HFFc6 (cell line): ENCODE measurements around the gene HLA-DMA. TPM values are rescaled to one million over a fixed set of nuclear protein-coding genes. Genes with fewer than 3 reads are reported as not detected.

Experiments used
- DNase-seq: peaks from one replicate; pipeline ENCODE4 v3.0.0-alpha.2; 2018
- H3K27ac Mint-ChIP-seq: 2 replicates; pipeline ENCODE4 v1.8.0; 2020; ENCODE audit warnings: mild to moderate bottlenecking, mixed read lengths
- H3K27me3 Mint-ChIP-seq: 2 replicates; pipeline ENCODE4 v1.8.0; 2021; ENCODE audit warnings: mild to moderate bottlenecking, moderate library complexity, mixed read lengths; ENCODE audit not compliant: insufficient read depth
- H3K36me3 Mint-ChIP-seq: 2 replicates; pipeline ENCODE4 v1.8.0; 2021; ENCODE audit warnings: low read depth, mixed read lengths
- H3K4me1 Mint-ChIP-seq: 2 replicates; pipeline ENCODE4 v1.8.0; 2020; ENCODE audit warnings: low read depth, mixed read lengths
- H3K4me3 Mint-ChIP-seq: 2 replicates; pipeline ENCODE4 v1.8.0; 2020; ENCODE audit warnings: mild to moderate bottlenecking, moderate library complexity, mixed read lengths
- H3K9me3 Mint-ChIP-seq: 2 replicates; pipeline ENCODE4 v1.8.0; 2020; ENCODE audit warnings: mild to moderate bottlenecking, mixed read lengths
- long read RNA-seq: library from polyadenylated mRNA; unstranded; transcript quantifications from one replicate; pipeline ENCODE4 v2.0.0, GENCODE V29; 2019
- total RNA-seq, 6 experiments: library from RNA; stranded (reverse); fragmentation: NEBNext Ultra II Directional; extraction: Animal tissue kit (Norgen Biotek cat#: 25700); gene quantifications; 2 replicates in 1 of 6; 3 replicates in 5 of 6; pipeline ENCODE4 v1.2.3, GENCODE V29; 2021
- TF ChIP-seq, protein P1 (sequence below): fragments of 200-600 bp; sonication (generic); IDR thresholded peaks from 2 replicates; pipeline ENCODE4 v1.5.0; 2021; ENCODE audit warnings: antibody characterized with exemption, mild to moderate bottlenecking

Gene HLA-DMA
- total RNA-seq, result 1 to 10 TPM; 2.0 to 3.1 (median 2.2) TPM
- long read RNA-seq, partial matches to known transcripts, result 0 of 3 reads
- long read RNA-seq, other reads (novel, unspliced or antisense), result 0 of 3 reads

DNA sequence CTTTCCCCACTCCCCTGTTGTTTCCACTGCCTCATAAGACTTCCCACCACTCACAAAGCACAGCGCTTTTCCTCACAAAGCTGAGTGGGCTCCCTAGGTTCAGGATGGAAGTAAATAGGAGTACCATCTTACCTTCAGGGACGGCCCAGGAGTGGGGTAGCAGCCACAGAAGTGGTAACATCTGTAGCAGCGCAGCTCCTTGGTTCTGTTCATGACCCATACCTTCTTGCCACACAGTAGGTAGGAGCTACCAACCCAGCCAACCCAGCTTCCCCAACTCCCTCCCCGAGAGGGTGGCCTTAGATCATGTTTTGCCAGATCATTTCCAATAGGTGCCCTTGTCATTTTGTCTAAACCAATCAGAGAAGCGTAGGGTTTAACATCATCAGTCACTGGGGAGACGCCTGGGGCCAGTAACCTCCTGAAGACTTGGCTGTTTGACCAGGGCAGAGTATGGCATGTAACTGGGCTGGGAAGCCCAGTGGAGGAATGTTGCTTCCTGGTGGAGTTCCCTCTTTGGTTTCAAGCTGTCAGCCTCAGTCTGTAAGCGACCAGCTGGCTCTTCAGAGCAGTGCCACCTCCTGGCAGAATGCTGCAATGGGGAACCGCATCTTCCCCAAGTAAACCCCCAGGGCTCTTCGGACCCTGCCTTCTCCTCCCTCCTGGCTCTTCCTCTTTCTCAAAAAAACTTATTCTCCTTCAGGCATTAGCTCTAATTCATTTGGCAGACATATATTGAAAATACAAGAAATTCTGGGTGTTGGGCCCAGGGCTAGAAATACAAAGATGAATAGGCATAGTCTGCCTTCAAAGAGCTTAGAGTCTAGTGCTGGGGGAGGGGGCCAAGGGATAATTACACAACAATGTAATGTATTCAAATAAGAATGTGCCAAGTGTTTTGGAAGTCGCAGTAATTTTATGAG is at the start of gene HLA-DMA:
Gene HLA-DMA, minus strand, starts transcription at position 281 of the 923 bp plus-strand sequence. Its CDS starts 61 bp downstream, at position 220.
- H3K27me3 Mint-ChIP-seq, result peaks cover 6% of the 10 kb centered on the region
- no peaks in the 10 kb centered on the region for H3K36me3 Mint-ChIP-seq
- peak; percentile 98 for DNase-seq
- H3K27ac Mint-ChIP-seq, result peak within 1 kb of the TSS; percentile 25; the same call in 1 of the 2 replicates
- H3K4me1 Mint-ChIP-seq, result peaks cover 18% of the 10 kb centered on the region
- H3K4me3 Mint-ChIP-seq, result peak within 1 kb of the TSS; percentile 4; the same call in 1 of the 2 replicates
- TF ChIP-seq, protein P1, sequence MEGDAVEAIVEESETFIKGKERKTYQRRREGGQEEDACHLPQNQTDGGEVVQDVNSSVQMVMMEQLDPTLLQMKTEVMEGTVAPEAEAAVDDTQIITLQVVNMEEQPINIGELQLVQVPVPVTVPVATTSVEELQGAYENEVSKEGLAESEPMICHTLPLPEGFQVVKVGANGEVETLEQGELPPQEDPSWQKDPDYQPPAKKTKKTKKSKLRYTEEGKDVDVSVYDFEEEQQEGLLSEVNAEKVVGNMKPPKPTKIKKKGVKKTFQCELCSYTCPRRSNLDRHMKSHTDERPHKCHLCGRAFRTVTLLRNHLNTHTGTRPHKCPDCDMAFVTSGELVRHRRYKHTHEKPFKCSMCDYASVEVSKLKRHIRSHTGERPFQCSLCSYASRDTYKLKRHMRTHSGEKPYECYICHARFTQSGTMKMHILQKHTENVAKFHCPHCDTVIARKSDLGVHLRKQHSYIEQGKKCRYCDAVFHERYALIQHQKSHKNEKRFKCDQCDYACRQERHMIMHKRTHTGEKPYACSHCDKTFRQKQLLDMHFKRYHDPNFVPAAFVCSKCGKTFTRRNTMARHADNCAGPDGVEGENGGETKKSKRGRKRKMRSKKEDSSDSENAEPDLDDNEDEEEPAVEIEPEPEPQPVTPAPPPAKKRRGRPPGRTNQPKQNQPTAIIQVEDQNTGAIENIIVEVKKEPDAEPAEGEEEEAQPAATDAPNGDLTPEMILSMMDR, result peak; percentile 88
- H3K9me3 Mint-ChIP-seq, result no peaks in the 10 kb centered on the region

DNA sequence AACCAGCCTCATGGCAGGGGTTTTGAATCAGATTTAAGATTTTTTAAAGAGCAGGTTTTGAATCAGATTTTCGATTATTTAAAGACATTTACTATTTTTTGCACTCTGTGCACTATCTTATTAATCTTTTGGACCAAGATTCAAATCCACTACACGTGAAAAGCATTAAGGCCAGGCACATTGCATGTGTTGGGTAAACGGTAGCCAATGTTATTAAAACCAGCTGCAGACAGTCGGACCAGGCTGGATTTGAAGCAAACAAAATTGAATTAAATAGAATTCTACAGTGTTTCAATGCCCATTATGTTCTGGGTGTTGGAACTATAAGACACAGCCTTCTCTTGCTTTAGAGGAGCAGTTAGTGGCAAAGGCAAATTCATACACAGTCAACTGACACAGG is 48.8 kb upstream of the HLA-DMA start:
- TF ChIP-seq, protein P1, result no peak
- H3K4me3 Mint-ChIP-seq, result no peak overlapping the region
- H3K27me3 Mint-ChIP-seq, result peaks cover 51% of the 10 kb centered on the region
- H3K9me3 Mint-ChIP-seq, result no peaks in the 10 kb centered on the region
- no peak for DNase-seq
- H3K4me1 Mint-ChIP-seq, result no peaks in the 10 kb centered on the region
- no peaks in the 10 kb centered on the region for H3K36me3 Mint-ChIP-seq
- H3K27ac Mint-ChIP-seq, result no peak overlapping the region

DNA sequence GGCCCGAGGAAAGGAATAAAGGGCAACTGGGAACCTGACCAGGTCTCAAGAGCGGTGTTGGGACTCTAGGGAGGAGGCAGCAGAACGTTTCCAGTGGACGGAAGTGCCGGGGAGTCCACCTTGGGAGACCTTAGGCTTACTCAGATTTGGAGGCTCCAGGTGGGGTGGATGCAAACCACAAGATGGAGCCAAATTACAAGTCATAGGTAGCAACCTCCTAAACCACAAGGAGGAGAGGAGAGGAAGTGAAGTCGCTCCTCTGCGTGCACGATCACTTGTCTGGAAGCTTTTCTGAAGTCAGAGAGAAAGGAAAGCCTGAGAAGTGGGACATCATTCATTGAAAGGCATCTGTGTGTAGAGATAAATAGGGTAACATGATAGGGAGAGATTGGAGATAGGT is 47.2 kb upstream of the HLA-DMA start:
- TF ChIP-seq, protein P1, result peak; percentile 15; the same call in 1 of the 2 replicates
- DNase-seq, result no peak
- no peaks in the 10 kb centered on the region for H3K36me3 Mint-ChIP-seq
- no peak overlapping the region for H3K4me3 Mint-ChIP-seq
- H3K9me3 Mint-ChIP-seq, result no peaks in the 10 kb centered on the region
- no peaks in the 10 kb centered on the region for H3K4me1 Mint-ChIP-seq
- H3K27ac Mint-ChIP-seq, result no peak overlapping the region
- peaks cover 47% of the 10 kb centered on the region for H3K27me3 Mint-ChIP-seq

DNA sequence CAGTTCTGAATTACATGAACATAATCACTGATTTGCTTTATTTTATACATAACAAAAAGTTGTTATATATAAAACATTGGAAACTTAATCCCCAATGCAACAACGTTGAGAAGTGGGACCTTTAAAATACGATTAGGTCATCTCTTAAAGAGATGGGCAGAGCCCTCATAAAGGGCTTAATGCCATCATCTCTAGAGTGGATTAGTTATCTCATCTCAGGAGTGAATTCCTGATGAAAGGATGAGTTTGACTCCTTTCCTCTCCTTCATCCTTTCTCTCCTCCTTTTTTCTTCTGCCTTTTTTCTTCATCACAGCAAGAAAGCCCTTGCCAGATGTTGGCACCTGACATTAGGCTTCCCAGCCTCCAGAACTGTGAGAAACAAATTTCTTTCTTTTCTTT is 42.6 kb upstream of the HLA-DMA start:
- TF ChIP-seq, protein P1, result no peak
- Mint-ChIP-seq H3K27me3 (peaks cover 32% of the 10 kb centered on the region), H3K27ac (no peak overlapping the region)

DNA sequence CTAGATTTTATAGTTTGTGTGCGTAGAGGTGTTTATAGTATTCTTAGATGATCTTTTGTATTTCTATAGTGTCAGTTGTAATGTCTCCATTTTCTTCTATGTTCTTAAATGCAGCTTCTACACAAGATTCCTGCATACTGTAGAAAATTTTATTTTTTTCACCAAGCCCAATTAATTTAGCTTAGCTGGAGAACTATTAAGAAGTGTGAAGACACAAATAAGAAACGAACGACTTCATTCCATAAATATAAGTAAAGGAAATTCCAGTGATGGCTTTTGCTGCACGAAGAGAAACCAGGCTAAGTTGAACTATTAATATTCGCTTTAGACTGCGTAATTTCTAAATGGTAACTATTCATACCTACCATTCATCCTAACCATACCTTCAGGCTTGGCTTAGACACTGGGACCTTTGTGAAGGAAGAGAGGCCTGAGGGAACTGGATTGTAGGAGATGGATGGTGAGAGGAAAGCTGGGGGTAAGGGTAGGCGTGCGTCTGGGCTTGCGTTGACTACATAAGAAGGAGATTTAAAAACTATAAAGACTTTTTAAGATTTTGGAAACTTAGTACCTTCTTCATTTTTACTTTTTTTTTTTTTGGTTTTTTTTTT is 40.6 kb upstream of the HLA-DMA start:
- no peaks in the 10 kb centered on the region for H3K4me1 Mint-ChIP-seq
- H3K9me3 Mint-ChIP-seq, result no peaks in the 10 kb centered on the region; the same call in none of the 2 replicates
- H3K36me3 Mint-ChIP-seq, result no peaks in the 10 kb centered on the region; the same call in 1 of the 2 replicates
- no peak overlapping the region for H3K4me3 Mint-ChIP-seq
- TF ChIP-seq, protein P1, result no peak
- DNase-seq, result no peak
- peaks cover 27% of the 10 kb centered on the region for H3K27me3 Mint-ChIP-seq
- H3K27ac Mint-ChIP-seq, result no peak overlapping the region

More for the DNA sequence above, 42.6 kb upstream of the HLA-DMA start:
- no peaks in the 10 kb centered on the region; the same call in none of the 2 replicates for H3K9me3 Mint-ChIP-seq
- no peaks in the 10 kb centered on the region for H3K4me1 Mint-ChIP-seq
- H3K4me3 Mint-ChIP-seq, result no peak overlapping the region
- H3K36me3 Mint-ChIP-seq, result no peaks in the 10 kb centered on the region; the same call in 1 of the 2 replicates
- DNase-seq, result no peak
